WTC11 (cell line): Measurements from ENCODE around the gene OTOR. TPM values are rescaled to one million over a fixed set of nuclear protein-coding genes. Genes with fewer than 3 reads are reported as not detected.

Experiments used
- ATAC-seq: fragments of 200-7000 bp; cut with Tn5 transposase; 2 replicates; pipeline ENCODE4 v1.10.0; 2021; ENCODE audit warnings: mild to moderate bottlenecking, moderate library complexity
- CTCF ChIA-PET: fragments of 300-600 bp; sonication (Branson Sonifier 250); formaldehyde crosslinking; loops from one replicate; lab custom pipeline; 2021; ENCODE audit warnings: antibody characterized with exemption; lab: Charles Lee
- POLR2A ChIA-PET: fragments of 350-600 bp; sonication (Branson Sonifier 250); formaldehyde crosslinking; loops from one replicate; lab custom pipeline; 2021; ENCODE audit warnings: antibody characterized with exemption; lab: Charles Lee
- DNase-seq: peaks from one replicate; pipeline ENCODE4 v3.0.0; 2021; ENCODE audit warnings: low spot score
- H3K27ac Mint-ChIP-seq: 2 replicates; pipeline ENCODE4 v1.8.0; 2021; ENCODE audit warnings: mixed read lengths
- H3K27me3 Mint-ChIP-seq: 2 replicates; pipeline ENCODE4 v1.8.0; 2021; ENCODE audit warnings: low read depth, mild to moderate bottlenecking, moderate library complexity, mixed read lengths
- H3K36me3 Mint-ChIP-seq: 2 replicates; pipeline ENCODE4 v1.8.0; 2021; ENCODE audit warnings: mixed read lengths
- H3K4me1 Mint-ChIP-seq: 2 replicates; pipeline ENCODE4 v1.8.0; 2022; ENCODE audit warnings: mixed read lengths
- H3K4me3 Mint-ChIP-seq: 2 replicates; pipeline ENCODE4 v1.8.0; 2021; ENCODE audit warnings: mild to moderate bottlenecking, moderate library complexity, mixed read lengths
- H3K9me3 Mint-ChIP-seq: 2 replicates; pipeline ENCODE4 v1.8.0; 2021; ENCODE audit warnings: mixed read lengths
- FOXJ3 ChIP-seq: sonication (generic); formaldehyde crosslinking; IDR thresholded peaks from 2 replicates; pipeline ENCODE4 v1.9.0; 2021; ENCODE audit warnings: missing genetic modification reagents, mild to moderate bottlenecking, borderline replicate concordance
- FOXK1 ChIP-seq: sonication (generic); formaldehyde crosslinking; IDR thresholded peaks from 2 replicates; pipeline ENCODE4 v1.8.0; 2022; ENCODE audit warnings: mild to moderate bottlenecking, moderate library complexity, missing genetic modification reagents
- GTF2I ChIP-seq: fragments of 250-450 bp; sonication (Bioruptor Pico); conservative IDR thresholded peaks from 2 replicates; pipeline ENCODE4 v1.4.0; 2021; ENCODE audit warnings: mild to moderate bottlenecking
- HMGA2 ChIP-seq: fragments of 250-450 bp; sonication (Bioruptor Pico); IDR thresholded peaks from 2 replicates; pipeline ENCODE4 v1.4.0; 2021; ENCODE audit warnings: mild to moderate bottlenecking, moderate library complexity
- IRF1 ChIP-seq: sonication (generic); formaldehyde crosslinking; IDR thresholded peaks from 2 replicates; pipeline ENCODE4 v1.8.0; 2023; ENCODE audit warnings: missing genetic modification reagents
- IRF2 ChIP-seq: sonication (generic); formaldehyde crosslinking; IDR thresholded peaks from 2 replicates; pipeline ENCODE4 v1.8.0; 2022; ENCODE audit warnings: low read depth, missing genetic modification reagents, borderline replicate concordance
- MYBL2 ChIP-seq: sonication (generic); formaldehyde crosslinking; IDR thresholded peaks from 2 replicates; pipeline ENCODE4 v1.8.1; 2023; ENCODE audit warnings: mild to moderate bottlenecking, moderate library complexity, missing genetic modification reagents
- NR2C2 ChIP-seq: sonication (generic); formaldehyde crosslinking; IDR thresholded peaks from 2 replicates; pipeline ENCODE4 v1.8.0; 2022; ENCODE audit warnings: mild to moderate bottlenecking, missing genetic modification reagents
- NR3C1 ChIP-seq: sonication (generic); formaldehyde crosslinking; conservative IDR thresholded peaks from 2 replicates; pipeline ENCODE4 v1.8.1; 2023; ENCODE audit warnings: low read depth, mild to moderate bottlenecking, missing genetic modification reagents
- OVOL2 ChIP-seq: fragments of 250-450 bp; sonication (Bioruptor Pico); IDR thresholded peaks from 2 replicates; pipeline ENCODE4 v1.9.0; 2021; ENCODE audit warnings: mild to moderate bottlenecking, borderline replicate concordance
- TCF7 ChIP-seq: sonication (generic); formaldehyde crosslinking; IDR thresholded peaks from 2 replicates; pipeline ENCODE4 v1.8.0; 2022; ENCODE audit warnings: mild to moderate bottlenecking, low read depth, missing genetic modification reagents, moderate library complexity
- USF1 ChIP-seq: sonication (generic); formaldehyde crosslinking; IDR thresholded peaks from 2 replicates; pipeline ENCODE4 v1.8.0; 2022; ENCODE audit warnings: mild to moderate bottlenecking, missing genetic modification reagents
- ZNF219 ChIP-seq: sonication (generic); formaldehyde crosslinking; IDR thresholded peaks from 2 replicates; pipeline ENCODE4 v1.8.0; 2023; ENCODE audit warnings: missing genetic modification reagents, mild to moderate bottlenecking, borderline replicate concordance
- ZNF232 ChIP-seq: sonication (generic); formaldehyde crosslinking; IDR thresholded peaks from 2 replicates; pipeline ENCODE4 v1.8.0; 2022; ENCODE audit warnings: mild to moderate bottlenecking, missing genetic modification reagents
- ZNF263 ChIP-seq: sonication (generic); formaldehyde crosslinking; IDR thresholded peaks from 2 replicates; pipeline ENCODE4 v1.8.1; 2022; ENCODE audit warnings: low read depth, mild to moderate bottlenecking, moderate library complexity, missing genetic modification reagents
- ZNF396 ChIP-seq: fragments of 250-450 bp; sonication (Bioruptor Pico); IDR thresholded peaks from 2 replicates; pipeline ENCODE4 v1.8.0; 2021; ENCODE audit warnings: mild to moderate bottlenecking, moderate library complexity, borderline replicate concordance
- total RNA-seq: library from RNA; stranded (reverse); gene quantifications from 3 replicates; pipeline ENCODE4 v1.2.3, GENCODE V29; 2021
- TF ChIP-seq, protein P1 (sequence below): fragments of 250-450 bp; sonication (Bioruptor Pico); conservative IDR thresholded peaks from 2 replicates; pipeline ENCODE4 v1.9.0; 2021; ENCODE audit warnings: mild to moderate bottlenecking
- TF ChIP-seq, protein P2 (sequence below): sonication (generic); formaldehyde crosslinking; IDR thresholded peaks from 2 replicates; pipeline ENCODE4 v1.8.0; 2022; ENCODE audit warnings: mild to moderate bottlenecking, missing genetic modification reagents
- TF ChIP-seq, protein P3 (sequence below): sonication (generic); formaldehyde crosslinking; IDR thresholded peaks from 2 replicates; pipeline ENCODE4 v1.8.0; 2023; ENCODE audit warnings: mild to moderate bottlenecking, missing genetic modification reagents
- TF ChIP-seq, protein P4 (sequence below): sonication (generic); formaldehyde crosslinking; IDR thresholded peaks from 2 replicates; pipeline ENCODE4 v1.8.1; 2022; ENCODE audit warnings: mild to moderate bottlenecking, moderate library complexity, missing genetic modification reagents

The OTOR gene
- total RNA-seq, 1 experiment from 2014 or later = not detected

- TF ChIP-seq ZNF263 (CRISPR knock-in tag) = no peak
- no peak for TF ChIP-seq HMGA2 (CRISPR knock-in tag)
- no peak for TF ChIP-seq NR2C2 (CRISPR knock-in tag)
- no peak for TF ChIP-seq FOXJ3 (CRISPR knock-in tag)
- TF ChIP-seq USF1 = no peak
- no peak for TF ChIP-seq ZNF232 (CRISPR knock-in tag)
Measured at GRCh38 chr20:16749573-16749972, 1.4 kb downstream of the OTOR start (continued).

DNA sequence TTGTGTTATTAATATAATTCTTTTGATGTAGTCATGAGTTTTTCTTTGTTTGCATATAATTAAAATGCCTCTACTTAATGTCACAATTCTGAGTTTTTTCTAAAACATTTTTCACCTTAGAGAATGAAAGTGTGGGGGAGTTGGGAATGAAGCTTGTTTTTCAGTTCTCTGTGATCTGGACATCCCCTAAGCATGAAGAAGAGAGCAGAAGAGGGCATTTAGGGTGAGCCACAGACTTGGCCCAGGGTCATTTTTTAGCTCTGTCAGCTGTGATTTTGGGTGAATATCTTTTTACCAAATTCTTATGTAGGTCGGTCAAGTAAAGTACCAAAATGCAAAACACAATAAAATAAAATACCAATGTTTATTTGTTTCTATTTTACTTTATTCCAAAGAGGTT lies 3.9 kb downstream of the OTOR start:
- Mint-ChIP-seq H3K27me3 (no peaks in the 10 kb centered on the region), H3K9me3 (peaks cover 33% of the 10 kb centered on the region), H3K4me3 (no peak overlapping the region), H3K27ac (no peak overlapping the region), H3K36me3 (peaks cover 8% of the 10 kb centered on the region), H3K4me1 (peaks cover 25% of the 10 kb centered on the region)
- DNase-seq = no peak
- no peak for TF ChIP-seq NR3C1 (CRISPR knock-in tag)
- TF ChIP-seq MYBL2 = no peak
- TF ChIP-seq, protein P1, sequence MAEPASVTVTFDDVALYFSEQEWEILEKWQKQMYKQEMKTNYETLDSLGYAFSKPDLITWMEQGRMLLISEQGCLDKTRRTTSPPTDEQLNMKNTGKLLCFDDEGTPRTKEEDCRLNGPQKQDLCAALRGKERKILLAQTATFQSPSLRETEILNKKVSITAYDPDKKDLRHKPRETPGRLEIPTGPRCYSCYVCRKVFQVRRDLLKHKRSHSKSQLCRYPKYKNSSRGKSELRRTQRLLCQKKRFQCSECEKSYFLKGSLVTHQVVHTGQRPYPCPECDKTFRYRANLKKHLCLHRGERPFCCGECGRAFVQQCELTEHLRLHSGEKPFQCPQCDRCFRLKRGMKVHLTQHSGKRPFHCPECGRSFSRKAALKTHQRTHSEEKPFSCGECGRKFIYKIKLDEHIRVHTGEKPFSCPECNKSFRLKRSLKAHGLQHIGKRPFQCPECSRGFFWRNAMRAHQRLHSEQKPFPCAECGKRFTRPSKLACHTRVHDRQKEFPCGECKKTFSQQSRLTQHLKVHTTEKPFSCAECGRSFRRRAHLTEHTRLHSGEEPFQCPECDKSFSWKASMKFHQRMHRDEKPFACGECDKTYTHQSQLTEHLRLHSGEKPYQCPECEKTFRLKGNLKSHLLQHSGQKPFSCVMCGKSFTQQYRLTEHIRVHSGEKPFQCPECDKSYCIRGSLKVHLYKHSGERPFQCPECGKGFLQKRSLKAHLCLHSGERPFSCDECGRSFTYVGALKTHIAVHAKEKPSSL (CRISPR knock-in tag) = no peak
- TF ChIP-seq IRF2 = no peak
- no peak for TF ChIP-seq FOXK1 (CRISPR knock-in tag)
- no peak for TF ChIP-seq OVOL2 (CRISPR knock-in tag)
- ChIA-PET POLR2A (interaction anchor here (0.7 kb wide), 1 partner anchor 300 kb away, joined by 3 read pairs; no protein-coding TSS in a partner anchor), CTCF (interaction anchor here (0.6 to 1.7 kb wide), 2 partner anchors 53 to 177 kb away, joined by 3 read pairs; no protein-coding TSS in a partner anchor)
- no peak for ATAC-seq

DNA sequence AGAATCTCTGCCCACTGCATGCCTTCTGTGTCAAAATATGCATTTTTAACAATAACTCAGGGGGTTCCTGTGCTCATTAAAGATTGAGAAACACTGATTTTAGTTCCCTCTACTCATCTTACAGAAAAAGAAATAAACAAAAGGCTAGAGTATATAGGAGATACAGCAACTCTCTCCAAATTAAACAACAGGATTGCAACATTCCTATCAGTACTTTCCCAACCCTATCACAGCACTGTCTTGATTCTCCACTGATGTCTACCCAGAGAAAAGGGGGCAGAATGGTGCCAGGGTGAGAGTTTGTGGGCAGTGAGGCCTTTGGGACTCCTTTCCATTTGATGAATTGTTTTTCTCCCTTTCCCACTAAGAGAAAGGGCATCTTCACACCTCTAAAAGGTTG lies 4.7 kb downstream of the OTOR start:
- ATAC-seq = no peak
- peaks cover 25% of the 10 kb centered on the region for H3K4me1 Mint-ChIP-seq
- H3K36me3 Mint-ChIP-seq = peaks cover 8% of the 10 kb centered on the region
- ChIA-PET CTCF (interaction anchor here (1.7 kb wide), 1 partner anchor 53 kb away, joined by 3 read pairs; no protein-coding TSS in a partner anchor), POLR2A (interaction anchor here (0.7 kb wide), 1 partner anchor 301 kb away, joined by 3 read pairs; no protein-coding TSS in a partner anchor)
- H3K9me3 Mint-ChIP-seq = peaks cover 38% of the 10 kb centered on the region
- no peaks in the 10 kb centered on the region for H3K27me3 Mint-ChIP-seq
- no peak for DNase-seq
- TF ChIP-seq IRF1 (CRISPR knock-in tag) (no peak), TCF7 (no peak), GTF2I (CRISPR knock-in tag) (no peak)
- TF ChIP-seq, protein P2, sequence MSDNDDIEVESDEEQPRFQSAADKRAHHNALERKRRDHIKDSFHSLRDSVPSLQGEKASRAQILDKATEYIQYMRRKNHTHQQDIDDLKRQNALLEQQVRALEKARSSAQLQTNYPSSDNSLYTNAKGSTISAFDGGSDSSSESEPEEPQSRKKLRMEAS = no peak
- no peak overlapping the region for H3K27ac Mint-ChIP-seq
- no peak overlapping the region for H3K4me3 Mint-ChIP-seq

DNA sequence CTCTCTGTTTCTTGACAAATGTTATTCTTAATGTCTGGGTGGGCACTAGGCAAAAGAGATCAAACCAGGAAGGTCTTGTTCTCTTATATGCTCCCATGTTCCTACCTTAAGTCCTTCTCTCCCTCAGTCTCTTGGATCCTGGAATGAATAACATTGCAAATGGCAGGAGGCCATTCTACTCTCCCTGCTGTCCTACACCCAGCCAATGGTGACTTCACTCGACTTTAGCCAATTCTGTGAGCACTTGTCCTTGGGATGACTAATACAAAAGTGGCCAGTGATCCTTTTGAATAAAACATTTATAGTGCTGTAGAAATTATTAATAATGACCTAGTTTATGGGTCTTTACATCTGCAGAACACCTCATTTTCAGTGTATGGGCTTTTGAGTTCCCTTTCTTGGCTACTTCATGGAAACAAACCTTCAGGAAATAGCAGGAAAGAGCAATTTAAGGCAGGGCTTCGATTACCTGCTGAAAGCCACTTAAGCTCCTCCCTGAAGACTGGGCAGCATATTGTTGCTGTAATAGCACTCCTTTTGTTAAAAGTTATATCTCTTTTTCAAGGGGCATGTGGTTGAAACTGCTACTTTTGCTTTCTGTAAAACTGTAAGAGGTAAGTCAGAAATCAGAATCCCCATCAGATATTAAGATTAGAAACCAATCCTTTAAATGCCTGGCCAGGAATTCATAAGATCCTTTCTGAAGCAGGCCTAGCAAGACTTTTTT lies 10.5 kb downstream of the OTOR start:
- Mint-ChIP-seq H3K9me3 (peaks cover 35% of the 10 kb centered on the region), H3K4me1 (peaks cover 22% of the 10 kb centered on the region), H3K36me3 (peaks cover 8% of the 10 kb centered on the region), H3K27me3 (no peaks in the 10 kb centered on the region), H3K27ac (no peak overlapping the region), H3K4me3 (no peak overlapping the region)
- no peak for DNase-seq
- TF ChIP-seq, protein P3, sequence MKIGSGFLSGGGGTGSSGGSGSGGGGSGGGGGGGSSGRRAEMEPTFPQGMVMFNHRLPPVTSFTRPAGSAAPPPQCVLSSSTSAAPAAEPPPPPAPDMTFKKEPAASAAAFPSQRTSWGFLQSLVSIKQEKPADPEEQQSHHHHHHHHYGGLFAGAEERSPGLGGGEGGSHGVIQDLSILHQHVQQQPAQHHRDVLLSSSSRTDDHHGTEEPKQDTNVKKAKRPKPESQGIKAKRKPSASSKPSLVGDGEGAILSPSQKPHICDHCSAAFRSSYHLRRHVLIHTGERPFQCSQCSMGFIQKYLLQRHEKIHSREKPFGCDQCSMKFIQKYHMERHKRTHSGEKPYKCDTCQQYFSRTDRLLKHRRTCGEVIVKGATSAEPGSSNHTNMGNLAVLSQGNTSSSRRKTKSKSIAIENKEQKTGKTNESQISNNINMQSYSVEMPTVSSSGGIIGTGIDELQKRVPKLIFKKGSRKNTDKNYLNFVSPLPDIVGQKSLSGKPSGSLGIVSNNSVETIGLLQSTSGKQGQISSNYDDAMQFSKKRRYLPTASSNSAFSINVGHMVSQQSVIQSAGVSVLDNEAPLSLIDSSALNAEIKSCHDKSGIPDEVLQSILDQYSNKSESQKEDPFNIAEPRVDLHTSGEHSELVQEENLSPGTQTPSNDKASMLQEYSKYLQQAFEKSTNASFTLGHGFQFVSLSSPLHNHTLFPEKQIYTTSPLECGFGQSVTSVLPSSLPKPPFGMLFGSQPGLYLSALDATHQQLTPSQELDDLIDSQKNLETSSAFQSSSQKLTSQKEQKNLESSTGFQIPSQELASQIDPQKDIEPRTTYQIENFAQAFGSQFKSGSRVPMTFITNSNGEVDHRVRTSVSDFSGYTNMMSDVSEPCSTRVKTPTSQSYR (CRISPR knock-in tag) = no peak
- TF ChIP-seq USF1 (no peak), NR3C1 (CRISPR knock-in tag) (no peak), ZNF396 (CRISPR knock-in tag) (no peak), ZNF219 (no peak)
- TF ChIP-seq, protein P4, sequence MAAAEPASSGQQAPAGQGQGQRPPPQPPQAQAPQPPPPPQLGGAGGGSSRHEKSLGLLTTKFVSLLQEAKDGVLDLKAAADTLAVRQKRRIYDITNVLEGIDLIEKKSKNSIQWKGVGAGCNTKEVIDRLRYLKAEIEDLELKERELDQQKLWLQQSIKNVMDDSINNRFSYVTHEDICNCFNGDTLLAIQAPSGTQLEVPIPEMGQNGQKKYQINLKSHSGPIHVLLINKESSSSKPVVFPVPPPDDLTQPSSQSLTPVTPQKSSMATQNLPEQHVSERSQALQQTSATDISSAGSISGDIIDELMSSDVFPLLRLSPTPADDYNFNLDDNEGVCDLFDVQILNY (CRISPR knock-in tag) = no peak
- POLR2A ChIA-PET = no interaction called here
- ATAC-seq = no peak
- CTCF ChIA-PET = no interaction called here
